UCSD-AML1 (cell line): ENCODE measurements around the gene TSEN34.
"Not testable (repeated sequence)": the region's sequence is repeated elsewhere in the genome, so short reads cannot be mapped to it uniquely, and the experiment has no call there.

ENCODE experiments used
- DNase-seq: peaks from one replicate; lab custom pipeline; 2025; ENCODE audit not compliant: unreplicated experiment; lab: John Stamatoyannopoulos, UW

The TSEN34 gene

DNA sequence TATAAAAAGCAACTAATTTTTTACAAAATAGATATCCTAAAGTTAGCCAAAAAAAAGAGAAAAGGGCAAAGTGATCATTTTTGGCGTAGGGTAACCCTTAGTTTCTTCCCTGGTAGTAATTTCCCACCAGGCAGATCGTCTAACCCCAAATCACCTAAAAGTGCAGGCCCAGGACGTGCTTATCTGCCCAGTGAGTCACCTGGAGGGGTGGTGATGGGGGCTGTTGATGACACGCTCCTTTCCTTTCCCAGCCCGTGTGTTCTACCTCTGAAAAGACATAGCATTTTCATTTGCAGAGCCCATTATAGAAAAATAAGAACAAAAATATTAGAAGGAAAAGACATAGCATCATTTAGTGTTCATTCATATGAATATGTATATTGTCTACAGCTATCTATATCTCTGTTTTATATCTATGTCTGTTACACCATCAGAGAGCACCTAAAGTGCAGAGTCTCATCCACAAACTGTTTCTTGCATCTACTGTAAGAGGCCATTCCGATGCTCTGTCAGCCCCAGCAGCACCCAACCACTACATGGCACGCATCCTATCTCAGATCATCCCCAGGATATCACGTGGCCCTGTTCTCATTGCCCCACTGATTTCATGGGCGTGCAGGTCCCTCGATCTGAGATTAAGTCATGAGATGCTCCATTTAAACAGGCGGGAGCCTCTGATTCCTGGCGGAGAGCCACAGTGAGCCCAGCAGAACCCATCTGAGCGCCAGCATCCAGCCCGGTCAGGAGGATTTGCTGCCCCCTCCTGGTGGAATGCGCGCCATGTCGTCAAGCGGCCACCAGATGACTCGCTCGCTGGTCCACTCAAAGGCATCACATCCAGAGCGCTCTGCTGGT lies 40.2 kb downstream of the TSEN34 start:
- peak; percentile 83 for DNase-seq

GRCh38 chr19:54233941-54234340 lies 42.8 kb downstream of the TSEN34 start:
- DNase-seq: no peak

DNA sequence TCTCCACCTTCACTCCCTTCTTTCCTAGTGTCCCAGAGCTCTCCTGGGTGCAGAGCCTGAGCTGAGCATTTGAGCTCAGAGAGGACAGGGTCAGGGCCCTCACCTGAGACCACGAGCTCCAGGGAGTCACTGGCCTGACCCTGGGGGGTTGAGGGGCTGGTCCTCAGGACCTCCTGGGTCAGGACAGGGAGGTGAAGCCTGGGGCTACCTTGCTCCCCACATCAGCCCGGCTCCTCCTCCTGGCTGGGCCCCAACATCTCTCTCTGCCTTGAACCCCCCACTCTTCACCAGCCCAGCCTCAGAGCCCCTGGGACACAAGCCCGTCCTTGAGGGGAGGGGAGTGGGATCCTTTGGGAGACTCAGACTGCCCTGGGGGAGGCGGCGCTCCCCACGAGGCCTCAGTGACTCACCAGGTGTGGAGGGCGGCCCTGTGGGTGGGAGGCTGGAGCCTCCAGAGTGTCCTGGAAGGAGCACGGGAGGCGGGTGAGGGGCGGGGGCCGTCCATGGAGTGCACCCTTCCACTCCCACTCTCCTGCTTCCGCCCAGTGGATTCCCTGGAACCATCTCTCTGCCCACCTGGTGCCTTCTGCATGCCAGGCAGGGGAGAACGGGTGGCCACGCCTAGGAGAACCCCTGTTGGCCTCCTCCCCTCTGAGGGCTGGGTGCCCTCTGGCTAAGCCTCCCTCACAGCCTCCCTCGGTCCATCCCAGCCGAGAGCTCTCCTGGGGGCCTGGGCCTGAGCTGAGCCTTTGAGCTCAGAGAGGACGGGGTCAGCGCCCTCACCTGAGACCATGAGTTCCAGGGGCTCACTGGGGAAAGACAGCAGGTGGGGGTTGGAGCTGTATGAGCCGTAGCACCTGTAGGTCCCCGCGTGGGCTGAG lies 48.6 kb downstream of the TSEN34 start:
- DNase-seq: not testable (repeated sequence)

DNA sequence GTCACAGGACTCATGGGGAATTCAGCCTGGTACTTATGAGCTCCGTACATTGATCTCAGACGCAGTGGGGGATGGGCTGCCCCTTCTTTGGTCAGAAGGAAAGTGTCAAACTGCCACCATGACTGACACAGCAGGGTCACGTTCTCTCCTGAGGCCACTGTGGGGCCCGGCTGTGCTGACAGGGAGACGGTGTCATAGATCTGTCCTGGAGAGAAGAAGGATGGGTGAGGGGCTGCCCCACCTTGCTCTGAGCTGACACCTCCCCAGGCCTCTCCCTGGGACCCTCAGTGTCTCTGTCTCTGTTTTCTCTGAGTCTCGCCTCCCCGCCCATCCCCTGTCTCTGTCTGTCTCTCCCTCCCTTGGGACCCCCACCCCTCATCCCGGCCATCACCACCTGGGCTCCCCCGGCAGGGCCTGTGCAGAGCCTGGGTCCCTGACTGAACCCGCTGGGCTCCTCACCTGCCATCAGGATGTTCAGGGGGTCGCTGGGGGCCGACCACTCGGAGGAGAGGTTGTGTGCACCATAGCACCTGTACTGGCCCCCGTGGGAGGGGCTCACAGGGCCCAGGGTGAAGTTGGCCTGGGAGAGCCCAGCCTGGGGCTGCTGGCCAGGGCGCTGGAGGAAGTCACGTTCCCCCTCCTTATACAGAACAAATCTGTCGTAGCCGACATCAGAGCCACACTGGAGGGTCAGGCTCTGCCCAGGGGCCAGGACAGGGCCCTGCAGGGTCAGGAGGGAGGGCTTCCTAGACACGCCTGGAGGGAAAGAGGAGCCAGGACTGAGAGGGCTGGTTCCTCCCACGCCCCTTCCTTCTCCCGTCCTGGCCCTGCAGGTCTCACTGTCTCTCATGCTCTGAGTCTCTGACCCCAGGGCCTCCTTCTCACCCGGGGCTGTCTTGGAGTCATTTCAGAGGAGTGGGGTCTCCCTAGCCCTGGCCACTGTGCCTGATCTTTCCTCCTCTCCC lies 49.5 kb downstream of the TSEN34 start:
- DNase-seq: not testable (repeated sequence)

DNA sequence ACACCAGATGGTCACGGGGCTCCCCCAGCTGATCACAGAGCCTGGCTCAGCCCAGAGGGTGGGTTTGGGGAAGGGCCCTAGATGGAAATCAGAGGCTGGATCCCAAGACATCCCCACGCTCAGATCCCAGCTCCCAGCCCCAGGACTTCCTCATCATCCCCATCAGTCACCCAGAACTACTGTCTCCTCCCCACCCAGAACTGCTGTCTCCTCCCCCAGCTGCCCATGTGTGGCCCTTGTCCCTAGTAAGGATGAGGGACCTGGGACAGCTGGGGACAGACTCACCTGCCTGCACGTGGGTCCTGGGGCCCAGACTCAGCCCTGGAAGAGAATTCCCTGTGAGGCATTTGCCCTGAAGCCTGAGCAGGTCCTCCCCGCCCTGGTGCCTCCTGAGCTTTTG lies 51.1 kb downstream of the TSEN34 start:
- DNase-seq: not testable (repeated sequence)

- not testable (repeated sequence) for DNase-seq
Observed at GRCh38 chr19:54242646-54243045, 51.5 kb downstream of the TSEN34 start, which contains the start of gene LILRA6. LILRA6 (minus strand) TSS chr19:54242790.

DNA sequence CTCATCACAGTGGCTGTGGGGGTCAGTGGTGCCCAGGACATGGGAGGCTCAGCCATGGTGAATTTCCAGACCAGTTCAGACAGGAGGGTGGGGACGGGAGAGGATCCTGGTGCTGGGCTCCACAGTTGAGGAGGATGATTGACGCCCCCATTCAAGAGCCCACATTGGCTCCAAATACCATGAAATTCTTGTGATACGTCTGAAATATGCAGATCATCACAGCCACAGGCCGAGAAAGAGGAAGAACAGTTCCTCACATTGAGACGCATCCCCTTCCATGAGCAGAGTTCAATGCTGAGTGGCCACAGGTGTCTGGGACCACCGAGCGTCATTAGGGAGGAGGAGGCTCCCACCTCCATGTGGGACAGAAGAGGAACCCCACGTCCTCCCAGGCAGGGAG lies 52.7 kb downstream of the TSEN34 start:
- not testable (repeated sequence) for DNase-seq
